BJ (cell line): ENCODE data around the gene NACC1. TPM values are rescaled to one million over a fixed set of nuclear protein-coding genes. Genes with fewer than 3 reads are reported as not detected.
A peak's percentile ranks its signal among the peaks of the same experiment; 100 is the strongest.

Source experiments
- CTCF ChIA-PET: fragments of 350-600 bp; formaldehyde crosslinking; extraction: SDS; loops from one replicate; lab custom pipeline; 2021; ENCODE audit warnings: antibody characterized with exemption, inconsistent platforms; lab: Yijun Ruan, JAX
- POLR2A ChIA-PET: fragments of 300-600 bp; sonication (Branson Sonifier 250); formaldehyde crosslinking; extraction: SDS; loops from one replicate; lab custom pipeline; 2021; ENCODE audit warnings: antibody characterized with exemption; lab: Charles Lee
- DNase-seq: peaks from one replicate; pipeline ENCODE4 v3.0.0-alpha.2; 2011; ENCODE audit warnings: low read depth
- H3K27me3 ChIP-seq: 2 replicates; pipeline ENCODE4 v1.6.0; 2011; ENCODE audit warnings: low read length; ENCODE audit not compliant: control insufficient read depth, insufficient read depth
- H3K36me3 ChIP-seq: 2 replicates; pipeline ENCODE4 v1.5.1; 2011; ENCODE audit warnings: low read length; ENCODE audit not compliant: control insufficient read depth, insufficient read depth
- H3K4me3 ChIP-seq: 2 replicates; pipeline ENCODE4 v1.5.1; 2011; ENCODE audit warnings: low read depth, mild to moderate bottlenecking, control low read depth, low read length
- CTCF ChIP-seq: IDR thresholded peaks from 2 replicates; pipeline ENCODE4 v1.5.1; 2011; ENCODE audit warnings: low read depth, mild to moderate bottlenecking, control low read depth, inconsistent platforms, low read length, moderate library complexity; ENCODE audit not compliant: insufficient read depth
- polyA plus RNA-seq: library from polyadenylated mRNA; depleted of rRNA; stranded (reverse); fragments of >200 nt; gene quantifications from 2 replicates; pipeline ENCODE4 v1.2.3, GENCODE V29; 2011

Gene NACC1
- polyA plus RNA-seq, 1 experiment = 98.7 TPM

GRCh38 chr19:13153569-13154240 is 35.6 kb downstream of the NACC1 start:
- 0 out of 2 replicates have a peak, but pooled peaks have one; percentile 6 for TF ChIP-seq CTCF
- DNase-seq = no peak
- peaks cover 6% of the 10 kb centered on the region; the same call in 1 of the 2 replicates for H3K36me3 ChIP-seq
- POLR2A ChIA-PET = interaction anchor here (1.0 kb wide), 1 partner anchor 10 kb away, joined by 3 read pairs; no protein-coding TSS in a partner anchor
- CTCF ChIA-PET = interaction anchor here (1.0 to 2.5 kb wide), 3 partner anchors 40 to 109 kb away, joined by 3 to 9 read pairs (median 5); no protein-coding TSS in a partner anchor
- peak overlapping the region; percentile 92 for H3K4me3 ChIP-seq
- no peaks in the 10 kb centered on the region for H3K27me3 ChIP-seq

- CTCF ChIA-PET = interaction anchor here (0.6 to 2.5 kb wide), 5 partner anchors 9 to 109 kb away, joined by 3 to 9 read pairs (median 3); no protein-coding TSS in a partner anchor
- peak; percentile 75 for DNase-seq
- H3K36me3 ChIP-seq = peaks cover 6% of the 10 kb centered on the region; the same call in 1 of the 2 replicates
- peak overlapping the region; percentile 92 for H3K4me3 ChIP-seq
- no peak for TF ChIP-seq CTCF
- POLR2A ChIA-PET = interaction anchor here (1.0 kb wide), 1 partner anchor 10 kb away, joined by 3 read pairs; no protein-coding TSS in a partner anchor
- no peaks in the 10 kb centered on the region for H3K27me3 ChIP-seq
These were observed 36.2 kb downstream of the NACC1 start for GRCh38 chr19:13154241-13154778.

GRCh38 chr19:13154911-13155471 is 36.9 kb downstream of the NACC1 start:
- ChIA-PET POLR2A (interaction anchor here (0.5 to 0.6 kb wide), 3 partner anchors 9 to 97 kb away, joined by 3 to 5 read pairs (median 3); no protein-coding TSS in a partner anchor), CTCF (interaction anchor here (0.5 to 2.5 kb wide), 8 partner anchors 9 to 208 kb away, joined by 3 to 9 read pairs (median 4); no protein-coding TSS in a partner anchor)
- Histone ChIP-seq H3K27me3 (no peaks in the 10 kb centered on the region), H3K4me3 (peak overlapping the region; percentile 92), H3K36me3 (peaks cover 6% of the 10 kb centered on the region; the same call in 1 of the 2 replicates)
- peak; percentile 38 for TF ChIP-seq CTCF
- DNase-seq = no peak

- ChIA-PET CTCF (interaction anchor here (0.5 to 2.5 kb wide), 8 partner anchors 8 to 207 kb away, joined by 3 to 9 read pairs (median 4); no protein-coding TSS in a partner anchor), POLR2A (interaction anchor here (0.6 kb wide), 3 partner anchors 9 to 100 kb away, joined by 3 to 5 read pairs (median 3); no protein-coding TSS in a partner anchor)
- DNase-seq = no peak
These were observed 37.7 kb downstream of the NACC1 start for GRCh38 chr19:13155472-13156359.

More at GRCh38 chr19:13155472-13156359, 37.7 kb downstream of the NACC1 start:
- peak overlapping the region; percentile 92 for H3K4me3 ChIP-seq
- peaks cover 6% of the 10 kb centered on the region; the same call in 1 of the 2 replicates for H3K36me3 ChIP-seq
- TF ChIP-seq CTCF = no peak
- no peaks in the 10 kb centered on the region for H3K27me3 ChIP-seq
